ENCODE measurements around the gene NSMF.
"Not testable (repeated sequence)": the region's sequence is repeated elsewhere in the genome, so short reads cannot be mapped to it uniquely, and the experiment has no call there.

The NSMF gene

GRCh38 chr9:137422604-137423513, 36.3 kb downstream of the NSMF start, which contains the start of the genes EXD3 and NOXA1:
TSS of gene EXD3 (minus strand) at chr9:137423162. CDS start at chr9:137395357, 27,805 bp downstream.
TSS of gene NOXA1 (plus strand) at chr9:137423393. CDS start at chr9:137423530, 137 bp downstream.
- FAIRE-seq = peak; percentile 65
- TF ChIP-seq POLR2A (IDR thresholded peaks at IDR 0.05; ENCODE audit: low read depth, low read length) = peak; percentile 55
- peak; percentile 93 for DNase-seq (ENCODE audit: insufficient read length, low spot score)

DNA sequence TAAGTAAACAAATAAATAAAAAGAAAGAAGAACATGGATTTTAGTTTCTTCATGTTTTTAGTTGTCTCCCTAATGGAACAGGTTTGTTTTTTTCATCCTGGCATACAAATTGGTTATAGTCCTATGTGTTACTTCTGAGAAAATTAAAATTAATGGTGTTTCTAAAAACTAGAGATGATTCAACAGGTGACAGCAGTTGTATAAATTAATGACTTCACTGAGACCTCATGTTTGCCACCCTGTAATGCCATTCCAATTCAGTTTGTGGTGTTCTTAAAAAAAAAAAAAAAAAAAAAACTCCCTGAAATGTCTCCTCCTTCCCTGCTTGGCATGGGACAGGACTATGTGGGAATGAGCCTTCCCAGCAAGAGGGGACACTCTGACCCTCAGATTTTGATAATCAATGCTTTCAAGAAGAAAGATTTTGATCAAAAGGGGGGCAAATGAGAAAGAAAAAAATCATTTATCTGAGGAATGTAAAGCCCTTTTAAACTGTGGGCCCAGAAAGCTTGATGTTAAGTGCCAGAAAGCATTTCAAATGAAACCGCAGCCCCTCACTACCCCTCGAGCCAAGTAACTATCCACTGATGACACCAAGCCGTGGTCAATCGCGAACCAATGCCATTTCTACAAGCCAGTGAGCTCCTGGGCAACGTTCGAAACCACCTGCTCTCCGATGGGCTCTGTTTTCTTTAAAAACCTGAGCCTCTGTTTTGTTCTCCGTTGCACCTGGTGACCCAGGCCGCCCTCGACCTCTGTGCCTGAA, 37.1 kb downstream of the NSMF start:
- DNase-seq (ENCODE audit: insufficient read length, low spot score) = no peak
- TF ChIP-seq POLR2A (IDR thresholded peaks at IDR 0.05; ENCODE audit: low read depth, low read length) = no peak
- FAIRE-seq = no peak

DNA sequence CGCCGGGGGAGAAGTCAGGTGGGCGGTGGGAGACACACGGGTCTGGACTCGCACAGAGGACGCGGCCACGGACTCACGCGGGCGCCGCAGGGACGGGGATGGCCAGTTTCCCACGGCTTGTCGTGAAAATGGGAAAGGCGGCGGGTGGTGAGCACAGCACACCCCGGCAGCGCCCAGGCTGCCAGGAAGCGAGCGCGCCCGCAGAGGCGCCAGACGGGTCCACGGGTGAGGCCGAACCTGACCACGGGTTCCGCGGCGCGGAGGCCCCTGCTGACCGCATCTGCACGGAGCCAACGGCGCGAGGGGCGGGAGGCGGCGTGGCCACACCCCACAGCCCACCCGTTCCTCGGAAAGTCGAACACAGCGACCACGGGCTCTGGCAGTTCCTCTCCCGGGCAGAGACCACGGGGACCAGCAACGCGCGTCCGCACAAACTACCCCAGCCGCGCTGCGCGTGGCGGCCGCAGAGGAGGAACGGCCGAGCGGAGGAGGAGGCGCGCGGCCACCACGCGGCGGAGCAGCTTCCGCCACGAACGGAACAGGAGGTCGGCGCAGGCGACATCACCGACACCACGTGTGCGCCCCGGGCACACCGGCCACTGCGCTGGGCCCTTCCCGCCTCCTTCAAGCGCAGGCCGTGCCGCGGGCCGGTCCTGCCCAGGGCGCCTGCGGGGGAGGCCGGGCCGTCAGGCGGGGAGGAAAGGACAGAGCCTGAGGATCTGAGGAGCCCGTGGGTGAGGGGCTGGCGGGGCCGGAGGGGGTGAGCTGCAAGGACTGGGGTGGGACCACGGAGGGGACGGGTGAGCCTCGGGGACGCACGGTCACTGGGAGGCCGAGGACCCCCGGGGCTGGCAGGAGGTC, 41.7 kb downstream of the NSMF start:
- FAIRE-seq = no peak
- no peak for TF ChIP-seq POLR2A (IDR thresholded peaks at IDR 0.05; ENCODE audit: low read depth, low read length)
- DNase-seq (ENCODE audit: insufficient read length, low spot score) = no peak

GRCh38 chr9:137416563-137417151, 42.5 kb downstream of the NSMF start:
- TF ChIP-seq POLR2A (IDR thresholded peaks at IDR 0.05; ENCODE audit: low read depth, low read length) = no peak
- DNase-seq (ENCODE audit: insufficient read length, low spot score) = no peak
- no peak for FAIRE-seq

GRCh38 chr9:137416006-137416562, 43.0 kb downstream of the NSMF start:
- no peak for DNase-seq (ENCODE audit: insufficient read length, low spot score)
- no peak for FAIRE-seq
- TF ChIP-seq POLR2A (IDR thresholded peaks at IDR 0.05; ENCODE audit: low read depth, low read length) = no peak

GRCh38 chr9:137415451-137415850, 43.7 kb downstream of the NSMF start:
- FAIRE-seq (no peak), DNase-seq (ENCODE audit: insufficient read length, low spot score) (no peak)
- TF ChIP-seq POLR2A (IDR thresholded peaks at IDR 0.05; ENCODE audit: low read depth, low read length) = no peak

- FAIRE-seq = no peak
- TF ChIP-seq POLR2A (IDR thresholded peaks at IDR 0.05; ENCODE audit: low read depth, low read length) = no peak
- DNase-seq (ENCODE audit: insufficient read length, low spot score) = peak; percentile 84
These were observed 46.7 kb downstream of the NSMF start for GRCh38 chr9:137412431-137412830.

GRCh38 chr9:137411645-137412380, 47.3 kb downstream of the NSMF start:
- peak; percentile 99 for DNase-seq (ENCODE audit: insufficient read length, low spot score)
- peak; percentile 75 for FAIRE-seq
- TF ChIP-seq POLR2A (IDR thresholded peaks at IDR 0.05; ENCODE audit: low read depth, low read length) = no peak

DNA sequence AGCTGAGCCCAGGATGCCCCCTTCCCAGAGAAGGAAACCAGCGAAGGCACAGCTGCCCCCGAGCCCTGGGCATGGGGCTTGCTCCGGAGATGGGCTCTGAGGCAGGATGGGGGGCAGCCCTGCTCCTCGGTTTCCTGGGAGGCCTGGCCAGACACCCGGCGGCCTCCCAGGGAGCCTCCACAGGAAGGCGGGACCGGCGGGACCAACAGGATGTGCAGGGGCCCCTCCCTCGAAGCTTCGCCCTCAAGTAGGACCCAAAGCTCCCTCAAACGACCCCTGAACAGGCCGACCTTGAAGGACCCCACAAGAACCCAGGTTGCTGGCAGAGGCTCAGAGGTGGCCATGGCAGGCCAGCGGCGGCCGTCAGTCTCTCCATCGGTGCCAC, 47.9 kb downstream of the NSMF start:
- no peak for TF ChIP-seq POLR2A (IDR thresholded peaks at IDR 0.05; ENCODE audit: low read depth, low read length)
- DNase-seq (ENCODE audit: insufficient read length, low spot score) = peak; percentile 70
- FAIRE-seq = no peak

- FAIRE-seq (no peak), DNase-seq (ENCODE audit: insufficient read length, low spot score) (no peak)
- TF ChIP-seq POLR2A (IDR thresholded peaks at IDR 0.05; ENCODE audit: low read depth, low read length) = no peak
These were observed 48.3 kb downstream of the NSMF start for GRCh38 chr9:137410891-137411249.

GRCh38 chr9:137410236-137410890, 48.8 kb downstream of the NSMF start:
- FAIRE-seq; DNase-seq (ENCODE audit: insufficient read length, low spot score): not testable (repeated sequence)

- DNase-seq (ENCODE audit: insufficient read length, low spot score) = no peak
- FAIRE-seq = no peak
- TF ChIP-seq POLR2A (IDR thresholded peaks at IDR 0.05; ENCODE audit: low read depth, low read length) = no peak
These were observed 49.6 kb downstream of the NSMF start for GRCh38 chr9:137409515-137409914.

Measured in H54 (cell line).